IPS DF 6.9 (cell line): Measurements from ENCODE around the gene CNPPD1.

ENCODE experiments used
- DNase-seq: peaks from one replicate; pipeline ENCODE4 v3.0.0-alpha.2; 2013; ENCODE audit warnings: low read depth, low spot score
- H3K27ac ChIP-seq: one replicate; pipeline ENCODE4 v1.5.1; 2013; ENCODE audit warnings: low read length, control low read depth
- H3K27me3 ChIP-seq: 2 replicates; pipeline ENCODE4 v1.6.1; 2013; ENCODE audit warnings: mild to moderate bottlenecking, low read length; ENCODE audit not compliant: control insufficient read depth, insufficient read depth
- H3K36me3 ChIP-seq: 2 replicates; pipeline ENCODE4 v1.6.1; 2013; ENCODE audit warnings: low read length; ENCODE audit not compliant: control insufficient read depth, insufficient read depth
- H3K4me1 ChIP-seq: 2 replicates; pipeline ENCODE4 v1.6.1; 2013; ENCODE audit warnings: low read length; ENCODE audit not compliant: control insufficient read depth, insufficient read depth
- H3K4me3 ChIP-seq: 2 replicates; pipeline ENCODE4 v1.5.1; 2013; ENCODE audit warnings: mild to moderate bottlenecking, low read length
- H3K9me3 ChIP-seq: 2 replicates; pipeline ENCODE4 v1.6.1; 2013; ENCODE audit warnings: low read length, inconsistent platforms; ENCODE audit not compliant: control insufficient read depth, insufficient read depth
- WGBS: extraction: QIAGEN DNeasy Blood & Tissue Kit; methylation state at CpG from one replicate; pipeline ENCODE4 v1.1.7; 2013; ENCODE audit warnings: mixed read lengths, missing lambda C conversion rate; ENCODE audit not compliant: insufficient read length, insufficient coverage; 5-methylcytosine and 5-hydroxymethylcytosine counted together

The CNPPD1 gene

GRCh38 chr2:219215871-219216534 is 39.3 kb upstream of the CNPPD1 start:
- H3K27me3 ChIP-seq, result no peaks in the 10 kb centered on the region

GRCh38 chr2:219214786-219215185 is 38.1 kb upstream of the CNPPD1 start:
- Histone ChIP-seq H3K4me3 (no peak overlapping the region), H3K27me3 (no peaks in the 10 kb centered on the region), H3K27ac (no peak overlapping the region), H3K36me3 (peaks cover 24% of the 10 kb centered on the region), H3K4me1 (peaks cover 6% of the 10 kb centered on the region), H3K9me3 (no peaks in the 10 kb centered on the region)
- no peak for DNase-seq
- WGBS, result no CpG with 5 or more reads among the region's 6 CpGs

More at GRCh38 chr2:219215871-219216534, 39.3 kb upstream of the CNPPD1 start:
- peaks cover 6% of the 10 kb centered on the region for H3K4me1 ChIP-seq
- no CpG with 5 or more reads among the region's 27 CpGs for WGBS
- DNase-seq, result no peak
- no peaks in the 10 kb centered on the region for H3K9me3 ChIP-seq
- peaks cover 20% of the 10 kb centered on the region; the same call in 1 of the 2 replicates for H3K36me3 ChIP-seq
- H3K27ac ChIP-seq, result no peak overlapping the region
- no peak overlapping the region for H3K4me3 ChIP-seq

DNA sequence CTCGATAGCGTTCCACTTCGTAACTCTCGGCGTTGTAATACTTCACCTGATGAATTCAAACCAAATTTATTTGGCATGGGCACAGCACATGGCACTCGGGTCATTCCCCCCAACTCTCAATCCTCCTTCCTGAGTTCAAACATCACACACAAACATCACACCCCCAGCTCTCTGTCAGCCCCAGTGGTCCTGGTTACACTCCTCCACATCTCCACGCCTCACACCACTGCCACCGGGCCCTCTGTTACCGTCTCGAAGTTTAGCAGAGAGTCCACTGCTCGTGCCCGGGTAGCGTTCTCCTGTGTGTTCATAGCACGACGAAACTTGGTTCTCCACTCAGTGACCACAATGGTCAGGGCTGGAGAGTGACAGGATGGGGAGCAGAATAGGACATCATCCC is 37.4 kb upstream of the CNPPD1 start:
- Histone ChIP-seq H3K36me3 (peaks cover 24% of the 10 kb centered on the region), H3K27ac (no peak overlapping the region), H3K4me1 (peaks cover 6% of the 10 kb centered on the region), H3K9me3 (no peaks in the 10 kb centered on the region), H3K4me3 (no peak overlapping the region), H3K27me3 (no peaks in the 10 kb centered on the region)
- WGBS, result no CpG with 5 or more reads among the region's 15 CpGs
- no peak for DNase-seq

DNA sequence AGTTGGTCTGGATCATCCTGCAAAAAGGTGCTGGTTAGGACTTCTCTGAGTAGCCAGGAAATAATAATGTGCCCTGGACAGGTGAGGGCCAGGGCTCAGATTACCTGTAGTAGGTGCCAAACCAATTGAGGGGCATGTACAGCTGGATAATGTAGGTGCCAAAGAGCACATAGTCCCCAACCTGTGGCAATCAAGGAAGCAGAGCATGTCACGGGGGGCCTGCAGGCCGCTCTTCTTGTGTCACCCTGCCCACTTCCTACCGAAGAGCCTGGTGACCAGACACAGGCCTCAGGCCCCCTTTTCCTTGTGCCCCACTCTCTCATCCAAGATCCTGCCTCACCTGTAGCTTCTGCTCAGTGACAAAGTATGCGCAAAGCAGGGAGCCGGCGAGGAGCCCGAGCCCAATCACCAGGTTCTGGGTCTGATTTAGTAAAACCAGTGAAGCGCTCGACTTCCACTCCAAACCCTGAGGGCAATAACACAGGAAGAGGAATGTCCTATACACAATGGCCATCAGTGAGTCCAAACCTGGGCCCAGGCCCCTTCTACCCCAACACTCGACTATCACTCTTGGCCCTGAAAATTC is 36.9 kb upstream of the CNPPD1 start:
- H3K4me3 ChIP-seq, result no peak overlapping the region
- no peak for DNase-seq
- no peaks in the 10 kb centered on the region for H3K9me3 ChIP-seq
- no CpG with 5 or more reads among the region's 10 CpGs for WGBS
- no peaks in the 10 kb centered on the region for H3K27me3 ChIP-seq
- H3K27ac ChIP-seq, result no peak overlapping the region
- H3K4me1 ChIP-seq, result peaks cover 6% of the 10 kb centered on the region
- H3K36me3 ChIP-seq, result peaks cover 24% of the 10 kb centered on the region

DNA sequence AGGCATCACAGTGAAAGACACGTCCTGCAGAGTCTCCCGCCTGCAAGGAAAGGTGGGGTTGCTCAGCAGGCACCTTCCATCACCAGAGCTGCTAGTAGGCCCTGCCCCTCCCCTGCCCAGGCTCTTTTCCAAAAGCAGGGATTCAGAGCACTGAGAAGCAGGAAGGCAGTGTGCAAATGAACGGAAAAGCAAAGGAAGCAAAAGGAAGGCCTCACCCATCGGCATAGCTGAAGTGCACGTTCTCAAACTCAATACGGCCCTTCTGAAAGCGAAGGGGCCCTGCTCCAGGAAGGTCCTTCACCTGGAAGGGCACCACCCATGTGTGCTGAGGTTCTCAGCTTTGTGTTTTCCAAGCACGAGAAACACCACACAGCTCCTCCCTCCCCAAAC is 36.3 kb upstream of the CNPPD1 start:
- Histone ChIP-seq H3K4me3 (no peak overlapping the region), H3K27me3 (no peaks in the 10 kb centered on the region), H3K36me3 (peaks cover 24% of the 10 kb centered on the region), H3K27ac (no peak overlapping the region), H3K9me3 (no peaks in the 10 kb centered on the region), H3K4me1 (peaks cover 5% of the 10 kb centered on the region)
- no CpG with 5 or more reads among the region's 8 CpGs for WGBS
- DNase-seq, result no peak

DNA sequence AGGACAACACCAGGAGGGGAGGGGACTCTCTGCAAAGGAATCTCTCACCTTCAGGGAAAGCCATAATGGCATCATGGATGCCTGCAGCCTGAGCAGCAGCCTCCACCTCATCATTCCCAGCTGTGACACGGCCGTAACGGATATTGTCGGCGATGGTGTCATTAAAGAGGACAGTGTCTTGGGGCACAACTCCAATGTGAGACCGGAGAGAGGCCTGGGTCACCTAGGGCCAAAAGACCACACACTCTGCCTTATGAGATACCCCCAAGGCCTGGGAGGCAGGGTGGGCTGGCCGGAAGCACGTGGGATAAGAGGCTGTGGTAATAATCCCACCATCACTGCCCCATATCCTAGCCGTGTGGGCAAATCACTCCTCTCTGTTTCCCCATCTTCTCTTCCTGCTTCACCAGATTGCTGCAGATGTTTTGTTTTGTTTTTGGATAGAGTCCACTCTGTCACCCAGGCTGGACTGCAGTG is 34.2 kb upstream of the CNPPD1 start:
- Histone ChIP-seq H3K36me3 (peaks cover 24% of the 10 kb centered on the region), H3K9me3 (no peaks in the 10 kb centered on the region), H3K4me3 (no peak overlapping the region), H3K27me3 (no peaks in the 10 kb centered on the region), H3K4me1 (0 out of 2 replicates have a peak, but pooled peaks cover 1% of the 10 kb centered on the region), H3K27ac (no peak overlapping the region)
- no CpG with 5 or more reads among the region's 9 CpGs for WGBS
- DNase-seq, result no peak

- DNase-seq, result no peak
- Histone ChIP-seq H3K27me3 (no peaks in the 10 kb centered on the region), H3K4me3 (no peak overlapping the region), H3K9me3 (no peaks in the 10 kb centered on the region), H3K36me3 (peaks cover 24% of the 10 kb centered on the region), H3K27ac (no peak overlapping the region), H3K4me1 (0 out of 2 replicates have a peak, but pooled peaks cover 1% of the 10 kb centered on the region)
- WGBS, result no CpG with 5 or more reads among the region's 24 CpGs
Observed at GRCh38 chr2:219210196-219210885, 33.6 kb upstream of the CNPPD1 start.

GRCh38 chr2:219209236-219210195 is 32.8 kb upstream of the CNPPD1 start:
- peaks cover 21% of the 10 kb centered on the region for H3K36me3 ChIP-seq
- no peaks in the 10 kb centered on the region for H3K9me3 ChIP-seq
- no CpG with 5 or more reads among the region's 18 CpGs for WGBS
- no peak for DNase-seq
- H3K27ac ChIP-seq, result no peak overlapping the region
- 0 out of 2 replicates have a peak, but pooled peaks cover 1% of the 10 kb centered on the region for H3K4me1 ChIP-seq
- no peak overlapping the region for H3K4me3 ChIP-seq
- H3K27me3 ChIP-seq, result no peaks in the 10 kb centered on the region

DNA sequence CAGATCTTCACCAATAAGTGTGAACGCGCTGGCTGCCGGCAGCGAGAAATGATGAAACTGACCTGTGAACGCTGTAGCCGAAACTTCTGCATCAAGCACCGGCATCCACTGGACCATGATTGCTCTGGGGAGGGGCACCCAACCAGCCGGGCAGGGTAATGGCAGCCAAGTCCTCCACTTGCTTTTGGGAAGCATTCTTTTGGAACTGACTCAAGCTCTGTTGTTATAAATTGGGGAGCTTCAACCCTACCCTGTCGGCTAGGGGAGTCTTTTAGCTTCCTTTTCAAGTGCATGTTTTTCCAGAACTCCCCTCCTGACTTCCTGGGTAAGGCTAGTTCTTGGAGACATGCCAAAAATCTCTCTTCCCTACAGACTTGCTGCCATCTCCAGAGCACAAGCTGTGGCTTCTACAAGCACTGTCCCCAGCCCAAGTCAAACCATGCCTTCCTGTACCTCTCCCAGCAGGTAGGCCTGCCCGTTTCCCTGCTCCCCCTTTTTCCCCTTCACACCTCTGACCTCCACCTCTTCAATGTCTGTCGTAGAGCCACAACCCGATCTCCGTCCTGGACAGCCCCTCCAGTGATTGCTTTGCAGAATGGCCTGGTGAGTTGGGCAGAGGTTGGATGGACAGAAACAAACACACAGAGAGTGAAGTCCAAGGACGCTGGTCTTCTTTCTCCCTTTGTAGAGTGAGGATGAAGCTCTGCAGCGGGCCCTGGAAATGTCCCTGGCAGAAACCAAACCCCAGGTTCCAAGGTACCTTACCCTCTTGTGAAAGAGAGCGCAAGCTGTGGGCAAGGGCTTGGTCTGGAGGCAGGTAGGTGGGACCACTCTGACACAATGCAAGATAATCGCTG is 31.4 kb upstream of the CNPPD1 start:
- Histone ChIP-seq H3K9me3 (no peaks in the 10 kb centered on the region), H3K4me1 (0 out of 2 replicates have a peak, but pooled peaks cover 1% of the 10 kb centered on the region), H3K4me3 (no peak overlapping the region), H3K27ac (no peak overlapping the region), H3K36me3 (peaks cover 13% of the 10 kb centered on the region), H3K27me3 (no peaks in the 10 kb centered on the region)
- DNase-seq, result no peak
- no CpG with 5 or more reads among the region's 17 CpGs for WGBS
